ENCODE data around the gene SVOP.
"Not testable (repeated sequence)": the region's sequence is repeated elsewhere in the genome, so short reads cannot be mapped to it uniquely, and the experiment has no call there.

SVOP gene

DNA sequence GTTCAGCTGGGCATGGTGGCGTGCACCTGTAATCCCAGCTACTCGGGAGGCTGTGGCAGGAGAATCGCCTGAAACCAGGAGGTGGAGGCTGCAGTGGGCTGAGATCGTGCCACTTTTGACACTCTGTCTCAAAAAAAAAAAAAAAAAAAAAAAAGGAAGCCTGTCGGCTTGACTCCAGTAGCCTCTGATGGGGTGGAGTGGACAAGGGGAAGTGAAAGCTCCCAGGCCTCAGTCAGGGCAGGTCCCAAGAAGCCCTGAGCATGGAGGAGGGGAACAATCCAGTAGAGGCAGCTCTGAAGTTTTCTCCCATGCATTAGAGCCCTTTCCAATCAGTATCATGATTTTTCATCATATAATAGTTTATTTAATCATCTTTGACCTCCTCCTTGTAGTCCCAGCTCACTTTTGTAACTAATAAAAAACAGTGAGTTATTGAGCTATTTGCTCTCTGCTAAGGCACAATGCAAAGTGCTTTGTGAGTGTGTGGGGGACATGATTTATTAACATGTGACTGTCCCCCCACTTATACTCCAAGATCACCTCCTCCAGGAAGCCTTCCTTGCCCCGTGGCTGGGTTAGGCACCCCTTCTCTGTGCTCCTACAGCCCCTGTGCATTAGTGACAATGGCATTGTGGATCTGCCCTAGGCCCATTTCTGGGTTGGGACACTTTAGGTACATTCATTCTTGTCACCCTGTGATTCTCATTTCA is 158.8 kb downstream of the SVOP start:
- TF ChIP-seq, protein P1, sequence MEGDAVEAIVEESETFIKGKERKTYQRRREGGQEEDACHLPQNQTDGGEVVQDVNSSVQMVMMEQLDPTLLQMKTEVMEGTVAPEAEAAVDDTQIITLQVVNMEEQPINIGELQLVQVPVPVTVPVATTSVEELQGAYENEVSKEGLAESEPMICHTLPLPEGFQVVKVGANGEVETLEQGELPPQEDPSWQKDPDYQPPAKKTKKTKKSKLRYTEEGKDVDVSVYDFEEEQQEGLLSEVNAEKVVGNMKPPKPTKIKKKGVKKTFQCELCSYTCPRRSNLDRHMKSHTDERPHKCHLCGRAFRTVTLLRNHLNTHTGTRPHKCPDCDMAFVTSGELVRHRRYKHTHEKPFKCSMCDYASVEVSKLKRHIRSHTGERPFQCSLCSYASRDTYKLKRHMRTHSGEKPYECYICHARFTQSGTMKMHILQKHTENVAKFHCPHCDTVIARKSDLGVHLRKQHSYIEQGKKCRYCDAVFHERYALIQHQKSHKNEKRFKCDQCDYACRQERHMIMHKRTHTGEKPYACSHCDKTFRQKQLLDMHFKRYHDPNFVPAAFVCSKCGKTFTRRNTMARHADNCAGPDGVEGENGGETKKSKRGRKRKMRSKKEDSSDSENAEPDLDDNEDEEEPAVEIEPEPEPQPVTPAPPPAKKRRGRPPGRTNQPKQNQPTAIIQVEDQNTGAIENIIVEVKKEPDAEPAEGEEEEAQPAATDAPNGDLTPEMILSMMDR (conservative IDR thresholded peaks at IDR 0.05; ENCODE audit: low read depth), result no peak

DNA sequence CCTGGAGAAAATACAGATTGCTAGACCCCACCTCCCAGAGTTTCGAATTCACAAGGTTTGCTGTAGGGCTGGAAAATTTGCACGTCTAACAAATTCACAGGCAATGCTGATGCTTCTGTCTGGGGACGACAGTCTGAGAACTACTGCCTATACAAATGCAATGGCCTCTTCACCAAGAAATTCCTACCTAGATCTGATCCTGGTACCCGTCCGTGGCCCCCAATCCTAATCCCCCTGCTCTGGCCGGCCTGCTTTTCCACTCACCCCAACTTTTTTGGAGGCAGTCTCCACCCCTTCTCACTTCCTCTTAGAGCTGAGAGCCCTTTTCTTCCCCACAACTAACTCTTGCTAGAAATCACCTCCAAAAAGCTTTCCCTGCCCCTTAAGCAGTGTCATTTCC is 160.4 kb downstream of the SVOP start:
- TF ChIP-seq, protein P1 (conservative IDR thresholded peaks at IDR 0.05; ENCODE audit: low read depth), result no peak
- ChIA-PET POLR2A (ENCODE audit: low non-redundant PET) (no interaction called here), CTCF (interaction anchor here (0.5 to 0.6 kb wide), 2 partner anchors 83 to 351 kb away, joined by 3 read pairs; no protein-coding TSS in a partner anchor)
- DNase-seq (ENCODE audit: low spot score), result no peak
- no peak overlapping the region; the same call in 1 of the 2 replicates for H3K27ac ChIP-seq

More for the DNA sequence above, 158.8 kb downstream of the SVOP start:
- DNase-seq (ENCODE audit: low spot score), result no peak
- POLR2A ChIA-PET (ENCODE audit: low non-redundant PET), result interaction anchor here (0.6 kb wide), 1 partner anchor 89 kb away, joined by 3 read pairs; no protein-coding TSS in a partner anchor
- H3K27ac ChIP-seq, result no peak overlapping the region
- CTCF ChIA-PET, result interaction anchor here (0.6 to 0.9 kb wide), 3 partner anchors 15 to 197 kb away, joined by 4 to 7 read pairs (median 4); no protein-coding TSS in a partner anchor

DNA sequence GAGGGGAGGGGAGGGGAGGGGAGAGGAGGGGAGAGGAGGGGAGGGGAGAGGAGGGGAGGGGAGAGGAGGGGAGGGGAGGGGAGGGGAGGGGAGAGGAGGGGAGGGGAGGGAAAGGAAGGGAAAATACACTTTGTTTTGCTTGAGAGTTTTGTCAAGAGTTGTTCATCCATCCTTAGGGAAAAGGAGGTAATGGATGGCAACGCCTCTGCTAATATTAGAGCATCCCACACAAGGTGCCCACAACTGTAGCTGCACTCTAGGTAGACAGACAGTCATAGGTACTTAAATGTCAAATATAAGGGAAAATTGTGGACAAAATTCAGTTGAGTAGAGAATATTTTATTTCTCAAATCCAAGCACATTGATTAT is 161.0 kb downstream of the SVOP start:
- TF ChIP-seq, protein P1 (conservative IDR thresholded peaks at IDR 0.05; ENCODE audit: low read depth), result no peak
- ChIA-PET CTCF (interaction anchor here (0.5 to 0.7 kb wide), 2 partner anchors 84 to 99 kb away, joined by 3 to 4 read pairs; no protein-coding TSS in a partner anchor), POLR2A (ENCODE audit: low non-redundant PET) (no interaction called here)
- DNase-seq (ENCODE audit: low spot score), result no peak
- H3K27ac ChIP-seq, result no peak overlapping the region

DNA sequence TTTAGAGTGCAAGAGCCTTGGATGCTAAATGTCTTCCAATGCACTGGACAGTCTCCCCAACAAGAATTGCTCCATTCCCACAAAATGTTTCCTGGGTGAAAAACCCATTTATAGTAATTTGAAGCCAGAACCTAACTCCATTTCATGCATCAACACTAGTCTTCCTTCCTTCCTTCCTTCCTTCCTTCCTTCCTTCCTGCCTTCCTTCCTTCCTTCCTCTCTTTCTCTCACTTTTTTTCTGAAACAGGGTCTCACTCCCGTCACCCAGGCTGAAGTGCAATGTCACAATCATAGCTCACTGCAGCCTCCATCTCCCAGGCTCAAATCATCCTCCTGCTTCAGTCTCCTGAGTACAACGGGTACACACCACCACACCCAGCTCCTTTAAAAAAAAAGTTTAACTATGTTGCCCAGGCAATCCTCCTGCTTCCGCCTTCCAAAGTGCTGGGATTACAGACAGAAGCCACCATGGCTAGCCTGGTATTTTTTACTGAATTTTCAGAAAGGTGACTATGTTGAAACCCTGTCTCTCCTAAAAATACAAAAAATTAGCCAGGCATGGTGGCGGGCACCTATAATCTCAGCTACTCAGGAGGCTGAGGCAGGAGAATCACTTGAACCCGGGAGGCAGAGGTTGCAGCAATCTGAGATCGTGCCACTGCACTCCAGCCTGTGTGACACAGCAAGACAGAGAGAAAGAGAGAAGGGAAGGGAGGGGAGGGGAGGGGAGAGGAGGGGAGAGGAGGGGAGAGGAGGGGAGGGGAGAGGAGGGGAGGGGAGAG is 161.5 kb downstream of the SVOP start:
- H3K27ac ChIP-seq; DNase-seq (ENCODE audit: low spot score); POLR2A ChIA-PET (ENCODE audit: low non-redundant PET): not testable (repeated sequence)
- CTCF ChIA-PET, result interaction anchor here (0.6 to 0.7 kb wide), 2 partner anchors 98 to 100 kb away, joined by 3 to 4 read pairs; no protein-coding TSS in a partner anchor

DNA sequence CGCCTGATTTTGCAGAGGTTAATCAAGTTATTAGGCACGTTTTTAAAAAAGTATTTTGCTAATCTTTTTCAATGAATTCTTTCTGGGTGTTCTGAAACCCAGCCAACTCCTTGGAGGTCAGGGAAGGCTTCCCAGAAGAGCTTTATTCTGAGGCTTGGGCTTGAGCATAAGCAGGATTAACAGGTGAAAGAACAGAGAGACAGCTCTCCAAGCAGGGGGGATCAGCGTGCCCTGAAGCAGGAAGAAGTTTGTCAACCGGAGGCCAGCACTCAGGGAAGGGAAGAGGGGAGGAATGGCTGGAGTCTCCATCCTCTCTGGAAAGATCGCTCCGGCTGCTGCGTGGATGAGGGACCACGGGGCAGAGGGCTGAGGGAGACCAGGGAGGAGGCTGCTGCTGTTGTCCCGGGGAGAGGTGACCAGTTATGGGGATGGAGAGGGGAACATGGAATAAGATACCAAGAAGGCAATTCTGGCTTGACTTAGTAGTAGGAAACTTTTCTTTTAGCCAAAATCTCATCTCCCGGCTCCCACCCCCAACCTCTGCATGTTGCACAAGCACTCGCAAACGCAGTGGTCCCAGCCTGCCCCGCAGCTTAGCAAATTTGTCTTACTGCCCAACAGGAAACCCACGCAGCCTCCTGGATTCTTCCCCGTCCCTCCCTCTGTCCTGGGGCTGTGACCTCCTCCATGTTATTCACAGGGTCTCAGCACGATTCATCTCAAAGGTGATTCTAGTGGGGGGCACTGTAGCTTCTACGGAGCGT is 162.4 kb downstream of the SVOP start:
- ChIA-PET POLR2A (ENCODE audit: low non-redundant PET) (no interaction called here), CTCF (interaction anchor here (0.7 kb wide), 1 partner anchor 16 kb away, joined by 3 read pairs; no protein-coding TSS in a partner anchor)
- TF ChIP-seq, protein P1 (conservative IDR thresholded peaks at IDR 0.05; ENCODE audit: low read depth), result no peak
- peak overlapping the region; percentile 96 for H3K27ac ChIP-seq
- DNase-seq (ENCODE audit: low spot score), result no peak

Data from RWPE1 (cell line).